GM13976 (cell line): ENCODE data around the gene BRD3.

Experiments
- DNase-seq: peaks from one replicate; pipeline ENCODE4 v3.0.0; 2012; ENCODE audit warnings: low spot score
- CTCF ChIP-seq: IDR thresholded peaks from 2 replicates; pipeline ENCODE4 v1.5.1; 2012; ENCODE audit warnings: borderline replicate concordance, mild to moderate bottlenecking; ENCODE audit not compliant: insufficient read depth; ENCODE audit errors: extremely low read depth, missing control alignments, control extremely low read depth
- in situ Hi-C: fragments of 300-500 bp; cut with MboI; formaldehyde crosslinking; loops from one replicate; pipeline ENCODE4 v1.12.0; 2022; ENCODE audit warnings: low sequenced_read_pairs, mixed read lengths, inconsistent platforms; ENCODE audit not compliant: unreplicated experiment

Gene BRD3

GRCh38 chr9:133980864-133981588, 86.8 kb downstream of the BRD3 start:
- no peak for TF ChIP-seq CTCF
- in situ Hi-C loops: no loop called here
- DNase-seq: no peak
